ENCODE results near the gene MACROD2. TPM values are rescaled to one million over a fixed set of nuclear protein-coding genes. Genes with fewer than 3 reads are reported as not detected.

Gene MACROD2
- total RNA-seq, 1 experiment from 2014 or later = 1.6 TPM

GRCh38 chr20:14828459-14828858 is 833.1 kb downstream of the MACROD2 start:
- no peak overlapping the region for H2AK5ac ChIP-seq (ENCODE audit: insufficient read length, low read length)
- H4K91ac ChIP-seq (ENCODE audit: insufficient read length, low read depth, low read length) = no peak overlapping the region
- no peaks in the 10 kb centered on the region for H3K9me3 ChIP-seq (ENCODE audit: control insufficient read depth, low read depth, low read length)
- H4K5ac ChIP-seq (ENCODE audit: insufficient read length, low read depth, low read length) = no peak overlapping the region
- H3K79me1 ChIP-seq (ENCODE audit: insufficient read depth, low read depth, low read length, poor library complexity, severe bottlenecking) = no peaks in the 10 kb centered on the region
- H4K20me1 ChIP-seq (ENCODE audit: control insufficient read depth, insufficient read depth, insufficient read length) = no peaks in the 10 kb centered on the region
- TF ChIP-seq CTCF (conservative IDR thresholded peaks at IDR 0.05) = no peak
- H2BK20ac ChIP-seq (ENCODE audit: low read depth, low read length, poor library complexity, severe bottlenecking) = no peak overlapping the region
- H3K23me2 ChIP-seq (ENCODE audit: insufficient read length, low read depth, low read length, poor library complexity, severe bottlenecking) = no peaks in the 10 kb centered on the region
- H3K4ac ChIP-seq (ENCODE audit: low read depth, low read length) = no peak overlapping the region
- H3K27me3 ChIP-seq (ENCODE audit: insufficient read depth, low read length) = no peaks in the 10 kb centered on the region
- Mint-ChIP-seq H3K27me3 (ENCODE audit: low read depth) (no peaks in the 10 kb centered on the region), H3K9me3 (no peaks in the 10 kb centered on the region), H3K36me3 (ENCODE audit: insufficient read depth in 1 of 3, low read depth in 3 of 3) (no peaks in the 10 kb centered on the region), H3K4me1 (peaks cover 10 to 13% of the 10 kb centered on the region in 2 experiments), H3K4me3 (no peak overlapping the region), H3K27ac (no peak overlapping the region)
- no peak overlapping the region for H2BK120ac ChIP-seq (ENCODE audit: low read depth, low read length, poor library complexity, severe bottlenecking)
- no peak for DNase-seq
- no CpG with 5 or more reads among the region's 1 CpG for WGBS (ENCODE audit: extremely low coverage, insufficient read length, low lambda C conversion rate)
- H3K4me1 ChIP-seq (ENCODE audit: insufficient read depth, low read length) = no peaks in the 10 kb centered on the region
- no peak overlapping the region for H3K18ac ChIP-seq (ENCODE audit: insufficient read length, low read depth, low read length)
- no peak overlapping the region for H3K23ac ChIP-seq (ENCODE audit: insufficient read length, low read depth, low read length)
- H3K56ac ChIP-seq (ENCODE audit: insufficient read length, low read depth, low read length) = no peak overlapping the region
- no peak overlapping the region for H3T11ph ChIP-seq (ENCODE audit: low read length)
- no peaks in the 10 kb centered on the region for H3K79me2 ChIP-seq (ENCODE audit: insufficient read depth, low read length)
- H2BK12ac ChIP-seq (ENCODE audit: insufficient read length, low read depth, low read length) = no peak overlapping the region
- H2BK5ac ChIP-seq (ENCODE audit: insufficient read length, low read length) = no peak overlapping the region
- no peak overlapping the region for H2AFZ ChIP-seq (ENCODE audit: low read length)
- H3K14ac ChIP-seq (ENCODE audit: insufficient read depth, low read length) = no peak overlapping the region
- no peak overlapping the region for H3K4me2 ChIP-seq (ENCODE audit: insufficient read depth, insufficient read length, low read length)
- no peak overlapping the region for H4K8ac ChIP-seq (replicated peaks; ENCODE audit: insufficient read length, low read depth, low read length)
- H3K9ac ChIP-seq (ENCODE audit: extremely low read depth, insufficient read length, low read length) = no peak overlapping the region
- H3K27ac ChIP-seq (ENCODE audit: insufficient read length, low read depth, low read length) = no peak overlapping the region
- H2BK15ac ChIP-seq (ENCODE audit: low read depth, low read length) = no peak overlapping the region

Measured in H9 (cell line).